ENCODE results near the gene B3GALT4. TPM values are rescaled to one million over a fixed set of nuclear protein-coding genes. Genes with fewer than 3 reads are reported as not detected.
A peak's percentile ranks its signal among the peaks of the same experiment; 100 is the strongest.

Gene B3GALT4
- total RNA-seq, result 1 to 10 TPM; 2.8 to 3.5 TPM

- Mint-ChIP-seq H3K4me1 (peaks cover 39% of the 10 kb centered on the region), H3K27ac (peak within 1 kb of the TSS; percentile 92), H3K27me3 (no peaks in the 10 kb centered on the region), H3K4me3 (peak within 1 kb of the TSS; percentile 91), H3K36me3 (ENCODE audit: low read depth) (peaks cover 55% of the 10 kb centered on the region), H3K9me3 (ENCODE audit: low read depth) (no peaks in the 10 kb centered on the region)
- ChIA-PET CTCF (interaction anchor here (0.6 to 4.0 kb wide), 11 partner anchors 12 to 153 kb away, joined by 3 to 17 read pairs (median 4); partner anchors contain the start of genes PFDN6, WDR46 and ZBTB22), POLR2A (interaction anchor here (0.6 to 3.7 kb wide), 20 partner anchors 9 to 382 kb away, joined by 3 to 25 read pairs (median 4); partner anchors contain the start of genes CUTA, KIFC1, PFDN6 and RGL2)
- DNase-seq (peak; percentile 87), ATAC-seq (peak; percentile 75)
- intact Hi-C loops (cut with DNase I, micrococcal nuclease), result loop anchor here (1.0 to 10.0 kb wide), 7 partner anchors 12 to 1302 kb away; partner anchors contain the start of genes PFDN6 (in 2 of the 2), WDR46 (in 2 of the 2), CUTA (in 1 of the 2) and DXO (in 1 of the 2)
Observed at GRCh38 chr6:33276864-33277662, at the start of gene B3GALT4. Gene B3GALT4 (plus strand): TSS chr6:33277123. CDS start chr6:33277420, 297 bp downstream.

- no peaks in the 10 kb centered on the region for H3K36me3 Mint-ChIP-seq (ENCODE audit: low read depth)
- CTCF ChIA-PET, result interaction anchor here (0.7 kb wide), 1 partner anchor 70 kb away, joined by 3 read pairs; no protein-coding TSS in a partner anchor
- H3K27me3 Mint-ChIP-seq, result peaks cover 26% of the 10 kb centered on the region
- ATAC-seq, result no peak
- POLR2A ChIA-PET, result no interaction called here
- H3K27ac Mint-ChIP-seq, result no peak overlapping the region
- intact Hi-C loops (cut with DNase I, micrococcal nuclease), result no loop called here
- H3K9me3 Mint-ChIP-seq (ENCODE audit: low read depth), result no peaks in the 10 kb centered on the region
- no peaks in the 10 kb centered on the region for H3K4me1 Mint-ChIP-seq
- DNase-seq, result no peak
- no peak overlapping the region for H3K4me3 Mint-ChIP-seq
Observed at GRCh38 chr6:33235221-33235634, 41.7 kb upstream of the B3GALT4 start.

- ATAC-seq, result no peak
Observed at GRCh38 chr6:33236328-33236727, 40.6 kb upstream of the B3GALT4 start.

GRCh38 chr6:33236852-33237251, 40.1 kb upstream of the B3GALT4 start:
- H3K27ac Mint-ChIP-seq, result no peak overlapping the region
- peaks cover 23% of the 10 kb centered on the region for H3K27me3 Mint-ChIP-seq
- DNase-seq (no peak), ATAC-seq (no peak)
- no peaks in the 10 kb centered on the region for H3K36me3 Mint-ChIP-seq (ENCODE audit: low read depth)
- POLR2A ChIA-PET, result interaction anchor here (0.6 kb wide), 1 partner anchor 11 kb away, joined by 4 read pairs; no protein-coding TSS in a partner anchor
- peaks cover 5% of the 10 kb centered on the region for H3K4me1 Mint-ChIP-seq
- H3K4me3 Mint-ChIP-seq, result no peak overlapping the region
- CTCF ChIA-PET, result interaction anchor here (0.8 kb wide), 1 partner anchor 11 kb away, joined by 3 read pairs; no protein-coding TSS in a partner anchor
- intact Hi-C loops (cut with DNase I, micrococcal nuclease), result no loop called here
- H3K9me3 Mint-ChIP-seq (ENCODE audit: low read depth), result no peaks in the 10 kb centered on the region

More at GRCh38 chr6:33236328-33236727, 40.6 kb upstream of the B3GALT4 start:
- Mint-ChIP-seq H3K27ac (no peak overlapping the region), H3K4me3 (no peak overlapping the region), H3K4me1 (peaks cover 3% of the 10 kb centered on the region), H3K9me3 (ENCODE audit: low read depth) (no peaks in the 10 kb centered on the region), H3K27me3 (peaks cover 26% of the 10 kb centered on the region), H3K36me3 (ENCODE audit: low read depth) (no peaks in the 10 kb centered on the region)
- ChIA-PET CTCF (interaction anchor here (0.5 to 0.8 kb wide), 4 partner anchors 10 to 98 kb away, joined by 3 to 6 read pairs (median 4); no protein-coding TSS in a partner anchor), POLR2A (interaction anchor here (0.6 kb wide), 1 partner anchor 10 kb away, joined by 4 read pairs; no protein-coding TSS in a partner anchor)
- no peak for DNase-seq
- intact Hi-C loops (cut with DNase I, micrococcal nuclease), result no loop called here

- DNase-seq, result no peak
- POLR2A ChIA-PET, result no interaction called here
Observed at GRCh38 chr6:33237741-33238140, 39.2 kb upstream of the B3GALT4 start.

GRCh38 chr6:33241968-33242367, 35.0 kb upstream of the B3GALT4 start:
- Mint-ChIP-seq H3K27ac (no peak overlapping the region), H3K36me3 (ENCODE audit: low read depth) (no peaks in the 10 kb centered on the region), H3K4me3 (peak overlapping the region; percentile 35), H3K4me1 (peaks cover 11% of the 10 kb centered on the region), H3K9me3 (ENCODE audit: low read depth) (no peaks in the 10 kb centered on the region), H3K27me3 (peaks cover 19% of the 10 kb centered on the region)
- intact Hi-C loops (cut with DNase I, micrococcal nuclease), result loop anchor here in 1 of 2 experiments (1.0 kb wide), 2 partner anchors 37 to 45 kb away; no protein-coding TSS in a partner anchor
- CTCF ChIA-PET, result no interaction called here
- POLR2A ChIA-PET, result no interaction called here
- ATAC-seq, result peak; percentile 94
- no peak for DNase-seq

More at GRCh38 chr6:33237741-33238140, 39.2 kb upstream of the B3GALT4 start:
- intact Hi-C loops (cut with DNase I, micrococcal nuclease), result no loop called here
- H3K27ac Mint-ChIP-seq, result no peak overlapping the region
- CTCF ChIA-PET, result interaction anchor here (0.6 to 1.2 kb wide), 2 partner anchors 223 to 258 kb away, joined by 3 read pairs; no protein-coding TSS in a partner anchor
- no peak overlapping the region for H3K4me3 Mint-ChIP-seq
- ATAC-seq, result no peak
- H3K9me3 Mint-ChIP-seq (ENCODE audit: low read depth), result no peaks in the 10 kb centered on the region
- peaks cover 11% of the 10 kb centered on the region for H3K4me1 Mint-ChIP-seq
- no peaks in the 10 kb centered on the region for H3K36me3 Mint-ChIP-seq (ENCODE audit: low read depth)
- peaks cover 24% of the 10 kb centered on the region for H3K27me3 Mint-ChIP-seq

GRCh38 chr6:33243476-33243875, 33.4 kb upstream of the B3GALT4 start:
- H3K9me3 Mint-ChIP-seq (ENCODE audit: low read depth), result no peaks in the 10 kb centered on the region
- ATAC-seq, result no peak
- H3K36me3 Mint-ChIP-seq (ENCODE audit: low read depth), result no peaks in the 10 kb centered on the region
- peaks cover 15% of the 10 kb centered on the region for H3K27me3 Mint-ChIP-seq
- intact Hi-C loops (cut with DNase I, micrococcal nuclease), result no loop called here
- ChIA-PET POLR2A (no interaction called here), CTCF (interaction anchor here (0.7 to 1.6 kb wide), 4 partner anchors 46 to 311 kb away, joined by 3 to 6 read pairs (median 3); no protein-coding TSS in a partner anchor)
- H3K27ac Mint-ChIP-seq, result no peak overlapping the region
- no peak for DNase-seq
- H3K4me1 Mint-ChIP-seq, result peaks cover 17% of the 10 kb centered on the region
- H3K4me3 Mint-ChIP-seq, result no peak overlapping the region

GRCh38 chr6:33247977-33248642, 28.8 kb upstream of the B3GALT4 start:
- H3K4me3 Mint-ChIP-seq, result peak overlapping the region; percentile 91
- ATAC-seq (peak; percentile 27), DNase-seq (peak; percentile 96)
- H3K36me3 Mint-ChIP-seq (ENCODE audit: low read depth), result peaks cover 23% of the 10 kb centered on the region
- H3K4me1 Mint-ChIP-seq, result peaks cover 41% of the 10 kb centered on the region
- H3K9me3 Mint-ChIP-seq (ENCODE audit: low read depth), result no peaks in the 10 kb centered on the region
- intact Hi-C loops (cut with DNase I, micrococcal nuclease), result loop anchor here (1.0 to 2.0 kb wide), 8 partner anchors 43 to 280 kb away; partner anchors contain the start of gene BRD2 (in 1 of the 2)
- ChIA-PET CTCF (interaction anchor here (0.5 to 8.3 kb wide), 42 partner anchors 9 to 283 kb away, joined by 3 to 77 read pairs (median 4); partner anchors contain the start of genes B3GALT4, HSD17B8, PFDN6 and RGL2), POLR2A (interaction anchor here (0.7 to 2.9 kb wide), 11 partner anchors 20 to 1053 kb away, joined by 3 to 19 read pairs (median 3); partner anchors contain the start of genes B3GALT4, HSD17B8, RPS18 and VPS52)
- H3K27ac Mint-ChIP-seq, result peak overlapping the region; percentile 96
- peaks cover 6% of the 10 kb centered on the region for H3K27me3 Mint-ChIP-seq

GRCh38 chr6:33248643-33248931, 28.3 kb upstream of the B3GALT4 start:
- CTCF ChIA-PET, result interaction anchor here (0.7 to 8.3 kb wide), 39 partner anchors 9 to 283 kb away, joined by 3 to 77 read pairs (median 5); partner anchors contain the start of genes B3GALT4, HSD17B8, PFDN6 and RING1
- ATAC-seq (peak; percentile 10), DNase-seq (no peak)
- H3K27me3 Mint-ChIP-seq, result peaks cover 3% of the 10 kb centered on the region
- intact Hi-C loops (cut with DNase I, micrococcal nuclease), result loop anchor here (1.0 to 2.0 kb wide), 8 partner anchors 43 to 280 kb away; partner anchors contain the start of gene BRD2 (in 1 of the 2)
- POLR2A ChIA-PET, result interaction anchor here (0.7 to 2.9 kb wide), 10 partner anchors 20 to 1053 kb away, joined by 3 to 19 read pairs (median 4); partner anchors contain the start of genes B3GALT4, HSD17B8, RPS18 and VPS52
- H3K4me3 Mint-ChIP-seq, result peak overlapping the region; percentile 91
- no peaks in the 10 kb centered on the region for H3K9me3 Mint-ChIP-seq (ENCODE audit: low read depth)
- peak overlapping the region; percentile 96 for H3K27ac Mint-ChIP-seq
- H3K36me3 Mint-ChIP-seq (ENCODE audit: low read depth), result peaks cover 23% of the 10 kb centered on the region
- peaks cover 41% of the 10 kb centered on the region for H3K4me1 Mint-ChIP-seq

- Mint-ChIP-seq H3K4me1 (peaks cover 41% of the 10 kb centered on the region), H3K27ac (peak overlapping the region; percentile 96), H3K27me3 (peaks cover 3% of the 10 kb centered on the region), H3K4me3 (peak overlapping the region; percentile 91), H3K36me3 (ENCODE audit: low read depth) (peaks cover 23% of the 10 kb centered on the region), H3K9me3 (ENCODE audit: low read depth) (no peaks in the 10 kb centered on the region)
- intact Hi-C loops (cut with DNase I, micrococcal nuclease), result loop anchor here (1.0 to 2.0 kb wide), 19 partner anchors 22 to 396 kb away; partner anchors contain the start of genes VPS52 (in 2 of the 2), BRD2 (in 1 of the 2), KIFC1 (in 1 of the 2) and PFDN6 (in 1 of the 2)
- ChIA-PET CTCF (interaction anchor here (0.6 to 8.3 kb wide), 44 partner anchors 10 to 939 kb away, joined by 3 to 77 read pairs (median 4); partner anchors contain the start of genes B3GALT4, HSD17B8, PFDN6 and RING1), POLR2A (interaction anchor here (0.7 to 2.9 kb wide), 12 partner anchors 23 to 1259 kb away, joined by 3 to 19 read pairs (median 6); partner anchors contain the start of genes B3GALT4, HSD17B8, RING1 and RPS18)
- peak; percentile 93 for ATAC-seq
- DNase-seq, result peak; percentile 99
Observed at GRCh38 chr6:33248932-33249731, 27.8 kb upstream of the B3GALT4 start.
